ENCODE measurements around the gene PIK3C2G. TPM values are rescaled to one million over a fixed set of nuclear protein-coding genes. Genes with fewer than 3 reads are reported as not detected.

Gene PIK3C2G
- total RNA-seq, 4 donors from 2014 or later: 17.9 to 27.7 (median 26.6) TPM

GRCh38 chr12:18264581-18265075 lies 3.3 kb downstream of the PIK3C2G start:
- WGBS, 2 donors: 52 to 70% methylated on average over 1 of the region's 1 CpG
- intact Hi-C loops (cut with DNase I; ENCODE audit: low total_unique reads): no loop called here
- DNase-seq (ENCODE audit: low spot score in 2 of 2): no peak
- no peak overlapping the region for H3K4me3 ChIP-seq (ENCODE audit: low read depth, poor library complexity, severe bottlenecking)
- TF ChIP-seq POLR2A (IDR thresholded peaks at IDR 0.05) (no peak), CTCF (IDR thresholded peaks at IDR 0.05) (no peak)

GRCh38 chr12:18267427-18268099 lies 6.2 kb downstream of the PIK3C2G start:
- intact Hi-C loops (cut with DNase I; ENCODE audit: low total_unique reads): no loop called here
- H3K4me3 ChIP-seq (ENCODE audit: low read depth, poor library complexity, severe bottlenecking): no peak overlapping the region
- DNase-seq (ENCODE audit: low spot score in 2 of 2): no peak
- WGBS, 2 donors: 58 to 67% methylated on average over 9 of the region's 9 CpGs
- TF ChIP-seq CTCF (IDR thresholded peaks at IDR 0.05) (no peak), POLR2A (IDR thresholded peaks at IDR 0.05) (no peak)

GRCh38 chr12:18270958-18271460 lies 9.7 kb downstream of the PIK3C2G start:
- no peak for DNase-seq (ENCODE audit: low spot score in 2 of 2)
- intact Hi-C loops (cut with DNase I; ENCODE audit: low total_unique reads): no loop called here

GRCh38 chr12:18275981-18276380 lies 14.7 kb downstream of the PIK3C2G start:
- 60 to 87% methylated on average over 1 of the region's 1 CpG for WGBS, 2 donors
- TF ChIP-seq CTCF (IDR thresholded peaks at IDR 0.05) (no peak), POLR2A (IDR thresholded peaks at IDR 0.05) (no peak)
- DNase-seq (ENCODE audit: low spot score in 2 of 2): no peak
- no peak overlapping the region for H3K4me3 ChIP-seq (ENCODE audit: low read depth, poor library complexity, severe bottlenecking)
- intact Hi-C loops (cut with DNase I; ENCODE audit: low total_unique reads): no loop called here

More at GRCh38 chr12:18270958-18271460, 9.7 kb downstream of the PIK3C2G start:
- H3K4me3 ChIP-seq (ENCODE audit: low read depth, poor library complexity, severe bottlenecking): no peak overlapping the region
- WGBS, 2 donors: 26 to 37% methylated on average over 3 of the region's 3 CpGs
- TF ChIP-seq POLR2A (IDR thresholded peaks at IDR 0.05): no peak
- TF ChIP-seq CTCF (IDR thresholded peaks at IDR 0.05): no peak

- no peak for TF ChIP-seq POLR2A (IDR thresholded peaks at IDR 0.05)
- TF ChIP-seq CTCF (IDR thresholded peaks at IDR 0.05): no peak
- intact Hi-C loops (cut with DNase I; ENCODE audit: low total_unique reads): no loop called here
- 3 to 88% methylated on average over 1 of the region's 1 CpG for WGBS, 2 donors
- H3K4me3 ChIP-seq (ENCODE audit: low read depth, poor library complexity, severe bottlenecking): no peak overlapping the region
- DNase-seq (ENCODE audit: low spot score in 2 of 2): no peak
Measured at GRCh38 chr12:18277196-18277595, 15.9 kb downstream of the PIK3C2G start.

Data from lower leg skin (tissue), 4 donors.